ENCODE results near the gene MAP3K9. TPM values are rescaled to one million over a fixed set of nuclear protein-coding genes. Genes with fewer than 3 reads are reported as not detected.

MAP3K9 gene
- total and polyA plus RNA-seq, 2 of the 8 experiments (the other 6 are each of a cell fraction or from before 2014, with no cell fraction given), result 9.8 to 24.7 TPM

GRCh38 chr14:70827752-70828151, 18.4 kb upstream of the MAP3K9 start (continued):
- no peak for TF ChIP-seq POU5F1 (IDR thresholded peaks at IDR 0.05; ENCODE audit: low read depth, low read length)
- no peak for TF ChIP-seq HDAC6 (IDR thresholded peaks at IDR 0.05; ENCODE audit: low read depth, low read length)
- TF ChIP-seq TAF1 (IDR thresholded peaks at IDR 0.05; ENCODE audit: low read depth, low read length), result no peak
- no peak for TF ChIP-seq SP2 (IDR thresholded peaks at IDR 0.05; ENCODE audit: low read length)
- no peak for TF ChIP-seq ATF2 (IDR thresholded peaks at IDR 0.05; ENCODE audit: low read length)
- TF ChIP-seq BACH1 (IDR thresholded peaks at IDR 0.05; ENCODE audit: low read length), result no peak

Data from H1 (cell line).